ENCODE measurements around the gene KCNJ9.

KCNJ9 gene

GRCh38 chr1:160127865-160128523 lies 46.7 kb downstream of the KCNJ9 start:
- no peak for DNase-seq

GRCh38 chr1:160128636-160129035 lies 47.3 kb downstream of the KCNJ9 start:
- DNase-seq = no peak

GRCh38 chr1:160129046-160129445 lies 47.7 kb downstream of the KCNJ9 start:
- no peak for DNase-seq

- no peak for DNase-seq
Measured at GRCh38 chr1:160129558-160129957, 48.2 kb downstream of the KCNJ9 start.

GRCh38 chr1:160129966-160130365 lies 48.6 kb downstream of the KCNJ9 start:
- no peak for DNase-seq

GRCh38 chr1:160130486-160130885 lies 49.1 kb downstream of the KCNJ9 start:
- DNase-seq = no peak

- DNase-seq = no peak
Measured at GRCh38 chr1:160130939-160131338, 49.6 kb downstream of the KCNJ9 start.

GRCh38 chr1:160131803-160132565 lies 50.6 kb downstream of the KCNJ9 start:
- DNase-seq = no peak

GRCh38 chr1:160133990-160134770 lies 52.8 kb downstream of the KCNJ9 start:
- no peak for DNase-seq

GRCh38 chr1:160134791-160135572 lies 53.6 kb downstream of the KCNJ9 start:
- no peak for DNase-seq

- peak; percentile 31 for DNase-seq
Measured at GRCh38 chr1:160136121-160136925, 55.0 kb downstream of the KCNJ9 start.

GRCh38 chr1:160136926-160137200 lies 55.5 kb downstream of the KCNJ9 start:
- no peak for DNase-seq

- no peak for DNase-seq
Measured at GRCh38 chr1:160137216-160137862, 56.0 kb downstream of the KCNJ9 start.

- no peak for DNase-seq
Measured at GRCh38 chr1:160139840-160140239, 58.5 kb downstream of the KCNJ9 start.

Measured in activated effector memory CD4-positive, alpha-beta T cell treated with anti-CD3 and anti-CD28 coated beads, Interleukin-2, amount 50 U/mL, for 16 hours (primary cell).